Measurements from ENCODE around the gene SLAMF1.
"Not testable (repeated sequence)": the region's sequence is repeated elsewhere in the genome, so short reads cannot be mapped to it uniquely, and the experiment has no call there.

The SLAMF1 gene

DNA sequence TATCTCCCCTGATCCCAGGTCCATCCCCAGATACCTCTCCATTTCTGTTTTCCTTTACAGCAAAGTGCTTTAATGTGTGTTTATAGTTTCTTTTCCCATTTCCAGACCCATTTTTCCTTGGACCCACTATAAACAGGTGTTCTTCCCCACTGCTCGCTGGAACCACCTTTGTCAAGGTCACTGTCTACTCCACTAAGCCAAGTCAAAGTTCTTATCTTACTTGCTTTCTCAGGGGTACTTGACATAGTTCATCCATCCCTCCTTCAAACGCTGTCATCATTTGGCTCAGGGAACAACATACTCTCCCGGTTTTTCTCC, 8.3 kb downstream of the SLAMF1 start:
- DNase-seq: no peak

DNA sequence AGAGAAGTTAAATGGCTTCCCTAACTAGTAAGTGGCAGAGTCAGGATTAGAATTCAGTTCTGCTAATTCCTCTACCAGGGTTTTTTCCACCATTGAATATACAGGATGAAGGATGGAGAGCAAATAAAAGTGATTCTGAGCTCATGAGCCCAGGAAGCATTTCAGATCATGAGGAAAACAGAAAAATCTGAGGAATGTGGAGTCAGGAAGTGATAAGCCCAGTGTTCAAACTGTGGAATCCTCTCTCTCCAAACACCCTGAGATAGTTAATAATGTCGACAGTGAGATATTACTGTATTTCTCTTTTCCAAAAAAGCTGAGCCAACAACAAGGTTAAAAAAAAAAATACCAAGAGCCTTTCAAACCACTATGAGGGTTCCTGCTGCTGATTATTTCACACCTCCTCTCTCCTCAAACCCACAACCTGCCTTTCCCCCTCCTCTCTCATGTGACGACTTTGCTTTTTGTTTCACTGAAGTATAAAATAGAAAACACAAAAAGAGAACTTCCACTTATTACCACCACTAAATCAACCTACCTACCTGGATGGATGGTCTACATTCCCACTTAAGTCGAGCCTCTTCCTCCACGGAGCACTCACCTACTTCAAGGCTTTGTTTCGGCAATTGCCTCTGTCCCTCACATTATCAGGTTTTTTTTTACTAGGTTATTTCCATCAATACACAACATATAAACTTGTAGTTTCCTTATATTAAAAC, 8.9 kb downstream of the SLAMF1 start:
- DNase-seq: no peak

DNA sequence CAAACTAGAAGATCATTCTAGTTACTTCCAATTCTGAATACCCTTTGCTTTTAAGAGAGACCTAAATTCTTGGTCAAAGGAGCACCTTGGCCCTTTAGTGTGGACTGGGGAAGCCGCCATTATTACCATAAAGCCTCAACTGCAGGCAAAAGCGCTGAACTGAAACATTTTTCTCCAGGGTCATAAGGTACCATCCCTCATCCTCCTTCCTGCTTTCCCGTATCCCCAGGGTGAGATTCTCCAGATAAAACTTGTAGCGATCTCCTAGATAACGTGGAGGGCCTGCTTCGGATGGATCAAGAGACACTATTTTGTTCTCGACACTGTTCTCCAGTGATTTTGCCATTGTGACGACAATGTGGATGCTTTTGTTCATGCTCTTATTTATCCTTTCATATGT, 9.8 kb downstream of the SLAMF1 start:
- no peak for DNase-seq

DNA sequence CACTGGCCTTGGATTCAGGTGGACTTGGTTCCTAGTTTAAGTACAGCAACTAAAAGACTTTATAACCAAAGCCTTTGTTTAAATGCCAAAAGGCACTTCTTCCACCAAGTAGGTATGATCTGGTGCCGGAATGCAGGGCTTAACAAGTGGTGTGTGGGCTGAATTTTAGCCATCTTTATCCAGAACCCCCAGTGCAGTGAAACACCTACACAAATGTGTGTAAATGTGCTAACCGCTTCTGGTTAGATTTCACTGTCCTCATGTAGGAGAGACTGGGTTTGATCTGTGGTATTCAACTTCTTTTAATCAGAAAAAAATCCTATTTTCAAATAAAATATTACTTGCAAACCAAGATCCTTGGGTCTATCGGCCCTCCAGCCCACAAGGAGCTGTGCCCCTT, 10.3 kb downstream of the SLAMF1 start:
- no peak for DNase-seq

DNA sequence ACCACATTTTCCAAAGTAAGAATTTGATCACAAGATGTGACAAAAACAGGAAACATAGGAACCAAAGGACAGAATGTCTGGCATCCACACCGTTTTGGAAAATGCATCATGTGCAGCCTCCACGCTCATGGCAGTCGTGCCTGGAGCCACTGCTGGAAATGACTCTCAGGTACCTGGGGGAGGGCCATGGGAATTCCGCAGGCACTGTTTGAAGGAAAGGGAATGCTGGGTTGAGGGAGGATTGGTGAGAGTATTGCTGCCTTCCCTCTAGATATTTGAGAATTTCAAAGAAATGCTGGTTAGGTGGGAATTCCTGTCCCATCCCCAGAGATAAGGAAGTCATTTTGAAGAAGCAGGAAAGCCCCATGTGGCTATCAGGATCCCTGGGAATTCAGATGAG, 10.8 kb downstream of the SLAMF1 start:
- no peak for DNase-seq

DNA sequence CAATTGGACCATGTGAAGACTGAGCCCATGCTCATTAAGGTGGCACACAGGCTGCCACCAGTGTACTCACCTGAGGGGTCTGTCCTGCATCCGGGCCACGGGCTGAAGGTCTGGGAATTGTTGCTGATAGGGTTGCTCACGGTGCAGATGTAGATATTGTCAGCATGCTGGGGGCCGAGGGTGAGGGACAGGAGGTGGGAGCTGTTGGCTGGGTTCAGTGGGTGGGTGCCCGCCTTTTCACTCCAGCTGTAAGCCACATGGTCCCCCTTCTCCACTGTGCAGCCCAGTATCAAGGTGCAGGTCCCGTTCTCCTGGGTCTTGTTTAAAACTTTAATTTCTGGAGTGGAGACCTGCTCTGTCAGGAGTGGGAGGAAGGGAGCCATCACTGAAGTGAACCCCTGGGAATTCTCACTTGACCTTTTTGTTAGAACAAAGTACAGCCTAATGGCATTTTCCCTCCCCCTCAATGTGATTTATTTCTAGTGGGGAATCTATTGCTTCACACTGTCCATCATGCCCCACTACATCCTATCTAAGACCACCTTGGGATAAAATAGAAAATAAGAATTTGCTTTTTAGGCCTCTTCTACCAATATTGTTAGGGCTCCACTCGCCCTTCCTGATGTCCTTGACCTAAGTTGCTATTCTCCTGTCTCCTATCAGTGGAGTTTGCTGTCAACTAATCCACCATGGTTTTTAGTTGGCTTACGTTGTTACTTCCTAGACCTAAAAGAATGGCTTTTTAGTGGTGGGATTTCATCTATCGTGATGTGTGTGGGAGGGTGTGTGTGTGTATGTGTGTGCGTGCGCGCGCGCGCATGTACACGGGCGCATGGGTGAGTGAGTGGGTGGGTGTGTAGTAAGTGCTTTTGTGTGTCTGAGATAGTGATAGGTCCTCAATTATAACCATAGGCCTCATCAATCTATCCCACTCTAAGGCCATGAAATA, 12.0 kb downstream of the SLAMF1 start:
- DNase-seq: no peak

DNA sequence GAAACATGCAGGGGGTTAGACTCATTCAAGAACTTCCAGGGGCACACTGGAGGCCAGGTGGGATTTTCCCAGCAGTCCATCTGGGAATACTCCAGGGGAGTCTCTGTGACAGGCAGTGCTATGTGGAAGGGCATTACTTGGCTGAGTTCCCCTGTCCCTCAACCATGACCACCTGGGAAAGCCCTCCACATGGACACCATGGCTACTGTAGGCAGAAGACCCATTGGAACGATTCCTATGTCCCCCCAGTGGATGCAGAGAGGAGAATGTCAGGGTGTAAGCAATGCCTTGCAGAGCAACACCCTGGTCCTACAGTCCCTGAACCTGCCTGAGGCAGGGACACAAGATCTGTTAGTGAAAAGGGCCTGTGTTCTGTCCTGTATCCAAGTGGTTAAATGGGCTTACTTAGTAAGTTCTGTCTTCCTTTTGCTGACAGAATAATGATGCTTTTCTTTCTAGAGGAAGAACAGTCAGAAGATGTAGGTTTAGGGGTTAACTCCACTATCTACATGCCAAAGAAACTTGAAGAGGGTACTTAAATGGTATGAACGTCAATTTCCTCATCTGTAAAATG, 13.4 kb downstream of the SLAMF1 start:
- DNase-seq: no peak

DNA sequence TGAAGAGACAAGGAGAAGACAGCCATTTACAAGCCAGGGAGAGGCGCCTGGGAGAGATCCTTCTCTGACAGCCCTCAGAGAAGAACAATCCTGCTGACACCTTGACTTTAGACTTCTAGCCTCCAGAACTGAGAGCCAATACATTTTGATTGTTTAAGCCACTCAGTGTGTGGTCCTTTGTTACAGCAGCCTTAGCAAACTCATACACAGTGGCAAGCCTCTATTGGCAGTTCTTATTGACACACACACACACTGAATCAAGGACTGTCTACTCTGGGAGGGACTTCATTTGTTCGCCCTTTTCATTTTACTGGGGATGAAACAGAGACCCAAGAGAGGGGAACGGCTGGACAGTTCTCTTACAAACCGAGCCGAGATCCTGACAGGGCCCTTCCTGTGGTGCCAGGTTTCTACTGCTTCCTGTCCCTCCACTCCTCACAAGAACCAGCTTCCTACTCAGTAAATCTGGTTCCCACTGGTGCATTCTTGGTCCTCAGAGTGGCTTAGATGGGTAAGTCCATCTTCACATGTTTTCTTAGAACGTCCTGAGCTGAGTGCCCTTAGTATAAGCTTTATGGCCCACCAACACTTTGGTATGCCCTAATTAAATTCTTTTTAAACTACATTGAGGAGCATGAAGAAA, 14.7 kb downstream of the SLAMF1 start:
- DNase-seq: no peak

DNA sequence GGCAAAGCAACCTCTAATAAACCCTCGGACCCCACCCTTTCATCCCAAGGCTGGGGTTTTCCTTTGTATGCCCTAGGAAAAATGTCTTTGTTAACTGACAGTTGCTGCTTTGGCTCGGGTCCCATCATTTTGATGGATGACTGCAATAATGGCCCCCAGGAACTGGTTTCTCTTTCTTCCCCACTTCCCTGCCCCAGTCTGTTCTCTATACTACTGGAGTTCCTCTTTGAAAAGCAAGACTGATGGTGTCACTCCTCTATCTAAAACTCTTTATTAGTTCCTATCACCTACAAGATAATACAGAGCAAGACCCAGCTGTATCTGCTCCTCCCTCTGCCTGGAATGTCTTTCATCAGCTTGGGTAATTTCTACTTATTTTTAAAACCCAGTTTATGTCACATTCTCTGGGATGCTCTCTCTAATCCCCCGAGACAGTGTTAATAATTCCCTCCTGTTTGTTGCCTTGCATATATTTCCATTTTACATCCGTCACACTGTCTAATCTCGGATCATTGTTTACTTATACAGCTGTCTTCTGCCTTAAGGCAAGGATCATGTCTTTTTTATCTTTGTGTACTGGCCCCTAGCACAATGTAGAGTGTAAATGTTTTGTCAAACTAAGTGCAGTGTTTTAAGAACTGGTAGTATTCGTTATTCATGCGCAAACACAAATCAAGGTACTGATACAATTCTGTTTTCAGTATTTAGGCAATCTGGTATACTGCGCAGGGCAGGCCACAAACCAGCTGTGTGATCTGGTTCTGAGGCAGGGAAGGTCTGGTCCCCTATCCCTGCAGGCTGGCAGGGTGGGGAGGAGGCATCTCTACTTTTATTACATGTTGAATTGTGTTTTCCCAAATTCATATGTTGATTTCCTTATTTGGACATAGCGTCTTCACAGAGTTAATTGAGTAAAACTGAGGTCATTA, 16.1 kb downstream of the SLAMF1 start:
- DNase-seq: no peak

DNA sequence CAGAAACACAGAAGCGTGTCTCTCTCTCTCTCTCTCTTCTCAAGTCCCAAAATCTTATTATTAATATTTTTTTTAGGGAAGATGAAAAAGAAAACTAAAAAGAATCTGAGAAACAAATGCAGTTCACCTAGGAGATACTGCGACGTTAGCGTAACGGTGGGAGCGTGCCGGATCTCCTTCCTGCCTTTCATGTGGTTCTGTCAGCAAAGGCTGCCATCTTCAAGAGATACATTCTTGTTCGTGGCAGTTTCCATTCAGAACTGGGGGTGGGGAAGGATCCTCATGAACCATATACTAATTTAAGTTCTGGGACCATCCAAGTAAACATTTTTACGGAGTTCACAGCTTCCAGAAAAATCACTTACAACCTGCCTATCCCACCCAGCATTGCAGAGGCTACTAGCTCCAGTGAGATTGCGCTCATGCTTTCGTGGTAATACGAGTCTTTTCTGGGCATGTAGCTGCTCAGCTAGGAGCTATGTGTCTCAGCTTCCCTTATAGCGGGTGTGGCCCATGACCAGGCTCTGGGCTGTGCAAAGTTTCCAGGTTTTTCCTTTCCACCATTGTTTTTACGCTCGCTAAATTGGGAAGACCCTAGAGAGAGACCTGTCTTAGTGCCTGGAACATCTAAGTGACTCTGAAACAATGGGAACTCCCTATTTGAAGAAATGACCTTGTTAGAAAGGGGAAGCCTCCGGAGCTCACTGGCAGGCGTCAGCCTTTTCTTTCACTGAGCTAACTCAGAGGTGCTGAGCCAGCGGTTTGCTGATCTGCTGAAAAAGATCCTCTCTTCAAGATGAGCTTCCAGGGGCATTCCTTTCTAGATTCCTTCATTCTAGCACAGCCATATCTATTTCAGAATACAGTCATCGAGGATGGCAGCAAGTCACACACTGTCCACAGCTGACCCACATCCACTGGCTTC, 17.3 kb downstream of the SLAMF1 start:
- no peak for DNase-seq

DNA sequence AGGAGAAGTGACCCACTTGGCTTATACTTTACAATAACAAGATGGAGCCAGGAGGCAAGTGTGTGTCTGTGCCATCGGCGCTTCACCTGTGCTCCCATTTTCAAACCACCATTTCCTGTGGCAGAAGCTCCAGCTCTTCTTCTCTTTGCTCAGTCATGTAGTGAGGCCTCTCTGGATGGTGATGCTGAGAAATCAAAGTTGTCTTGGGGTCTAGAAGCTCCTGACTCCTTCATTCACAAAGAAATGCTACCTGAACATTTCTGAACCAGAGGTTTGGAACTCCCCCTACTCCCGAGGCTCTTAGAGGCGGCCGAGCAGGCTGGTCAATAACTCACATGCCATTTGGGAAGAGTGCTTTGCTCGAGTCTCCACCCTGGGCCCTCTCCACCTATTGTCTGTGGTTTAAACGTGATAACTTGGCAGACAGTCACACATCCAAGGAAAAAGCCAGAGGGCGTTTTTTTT, 18.0 kb downstream of the SLAMF1 start:
- no peak for DNase-seq

DNA sequence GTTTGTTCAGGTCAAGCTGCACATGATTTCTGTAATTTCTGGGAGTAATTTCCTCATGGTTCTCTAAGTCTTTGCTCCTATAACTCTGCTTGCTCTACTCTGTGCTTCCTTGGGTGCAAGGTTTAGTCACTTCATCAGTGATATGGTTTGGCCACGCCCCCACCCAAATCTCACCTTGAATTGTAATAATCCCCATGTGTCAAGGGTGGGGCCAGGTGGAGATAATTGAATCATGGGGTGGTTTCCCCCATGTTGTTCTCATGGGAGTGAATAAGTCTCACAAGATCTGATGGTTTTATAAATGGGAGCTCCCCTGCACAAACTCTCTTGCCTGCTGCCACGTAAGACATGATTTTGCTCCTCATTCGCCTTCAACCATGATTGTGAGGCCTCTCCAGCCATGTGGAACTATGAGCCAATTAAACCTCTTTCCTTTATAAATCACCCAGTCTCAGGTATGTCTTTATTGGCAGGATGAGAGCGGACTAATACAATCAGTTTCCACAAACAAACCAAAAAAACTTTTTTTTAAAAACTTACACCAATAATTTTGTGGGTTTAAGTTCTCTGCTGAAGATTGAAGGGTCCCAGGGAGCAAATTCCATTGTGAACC, 19.1 kb downstream of the SLAMF1 start:
- DNase-seq: not testable (repeated sequence)

DNA sequence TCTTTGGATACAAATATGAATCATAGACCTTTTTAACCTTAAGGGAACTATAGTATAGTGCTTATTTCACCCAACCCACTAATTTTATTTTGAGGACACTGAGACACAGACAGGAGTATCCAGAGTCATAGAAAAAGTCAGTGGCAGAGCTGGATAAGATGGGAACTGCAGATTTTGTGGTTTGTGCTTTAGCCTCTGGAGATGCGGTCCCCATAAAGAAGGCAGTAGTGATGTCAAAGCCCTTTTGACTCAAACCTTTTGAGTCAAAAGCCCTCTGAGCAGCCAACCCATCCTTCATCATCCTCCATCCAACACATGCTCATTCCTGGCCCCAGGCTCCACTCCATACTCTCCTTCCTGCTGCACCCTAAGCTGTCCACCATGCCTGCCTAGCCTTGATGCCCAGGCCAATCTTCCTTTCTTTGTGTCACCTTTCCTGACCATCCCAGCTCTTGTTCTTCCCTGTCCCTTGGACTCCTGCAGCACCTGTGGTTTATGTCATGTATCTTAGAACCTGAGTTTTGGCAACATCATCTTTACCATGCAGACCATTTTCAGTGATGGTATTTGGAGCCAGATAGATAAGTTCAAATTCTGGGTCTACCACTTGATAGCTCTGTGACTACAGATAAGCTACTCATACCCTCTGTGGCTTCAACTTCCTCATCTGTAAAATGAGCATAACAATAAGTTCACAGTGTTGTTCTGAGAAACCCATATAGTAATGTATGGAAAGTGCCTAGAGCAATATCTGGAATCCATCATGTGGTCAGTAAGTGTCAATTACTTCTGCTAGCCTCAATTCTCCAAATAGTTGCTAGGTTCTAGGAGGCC, 20.1 kb downstream of the SLAMF1 start:
- no peak for DNase-seq

DNA sequence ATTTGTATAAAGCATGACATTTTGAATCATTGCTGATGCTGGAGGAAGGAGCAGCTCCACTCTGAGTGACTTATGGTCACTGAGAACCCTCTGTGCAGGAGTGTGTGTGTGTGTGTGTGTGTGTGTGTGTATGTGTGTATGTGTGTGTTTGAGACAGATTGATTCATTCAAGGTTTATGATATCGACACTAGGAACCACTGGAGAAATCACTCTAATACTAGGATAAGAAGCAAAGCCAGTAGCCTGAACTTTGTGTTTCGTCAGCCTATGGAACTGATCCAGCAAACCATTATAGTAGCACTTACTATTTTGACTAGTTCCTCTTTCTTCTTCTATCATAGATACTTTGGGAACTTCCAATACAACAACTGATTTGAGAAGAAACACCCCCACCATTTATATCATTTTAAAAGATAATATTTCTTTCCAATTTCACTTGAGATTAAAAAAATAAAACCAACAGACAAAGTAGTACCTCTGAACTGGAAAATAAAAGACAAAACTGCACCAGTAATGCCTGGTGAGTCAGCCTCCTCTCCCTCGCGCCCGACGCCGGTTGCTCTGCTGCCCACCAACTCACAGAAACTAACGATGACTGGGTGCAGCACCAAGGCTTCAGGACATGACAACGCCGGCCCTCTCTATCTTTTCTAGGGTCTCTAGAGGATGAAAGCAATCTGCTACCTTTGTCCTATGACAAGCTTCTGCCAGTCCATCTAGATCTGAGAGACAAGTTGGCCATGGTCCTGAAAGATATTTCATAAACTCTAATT, 20.9 kb downstream of the SLAMF1 start:
- DNase-seq: no peak

DNA sequence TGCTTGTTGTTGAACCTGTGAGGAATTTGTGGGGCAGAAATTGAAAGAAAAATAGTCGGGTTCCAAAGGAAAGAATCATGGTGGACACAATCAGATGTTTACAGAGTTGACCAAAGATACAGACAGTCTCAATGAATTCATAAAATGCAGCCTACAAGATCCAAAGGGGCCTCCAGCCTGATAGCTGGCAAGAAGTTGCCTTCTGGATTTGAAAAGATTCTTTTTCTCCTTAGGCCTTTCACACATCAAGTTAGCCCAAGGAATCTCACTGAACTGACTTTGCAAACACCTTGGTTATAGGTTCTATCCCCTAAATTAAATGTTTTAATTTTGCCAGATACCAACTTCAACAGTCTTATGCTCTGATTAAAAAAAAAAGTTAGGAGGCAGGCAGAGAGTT, 21.5 kb downstream of the SLAMF1 start:
- DNase-seq: no peak

DNA sequence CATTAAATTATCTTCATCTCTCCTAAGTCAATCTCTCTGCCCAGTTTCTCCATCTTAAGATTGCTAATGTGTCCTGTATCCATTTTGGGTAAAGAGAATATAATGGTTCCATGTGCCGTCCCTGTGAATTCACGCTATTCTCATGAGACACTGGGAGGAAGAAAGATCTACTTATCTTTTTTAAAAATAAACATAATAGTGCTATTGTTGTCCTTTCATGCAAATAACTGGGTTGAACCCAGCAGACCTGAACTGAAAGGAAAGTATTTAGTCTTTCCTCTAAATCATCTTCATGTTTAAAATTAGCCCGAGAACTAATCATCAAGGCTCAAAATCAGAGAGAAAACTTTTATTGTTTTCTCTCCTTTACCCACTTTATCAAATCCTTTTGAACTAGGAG, 22.4 kb downstream of the SLAMF1 start:
- no peak for DNase-seq

DNA sequence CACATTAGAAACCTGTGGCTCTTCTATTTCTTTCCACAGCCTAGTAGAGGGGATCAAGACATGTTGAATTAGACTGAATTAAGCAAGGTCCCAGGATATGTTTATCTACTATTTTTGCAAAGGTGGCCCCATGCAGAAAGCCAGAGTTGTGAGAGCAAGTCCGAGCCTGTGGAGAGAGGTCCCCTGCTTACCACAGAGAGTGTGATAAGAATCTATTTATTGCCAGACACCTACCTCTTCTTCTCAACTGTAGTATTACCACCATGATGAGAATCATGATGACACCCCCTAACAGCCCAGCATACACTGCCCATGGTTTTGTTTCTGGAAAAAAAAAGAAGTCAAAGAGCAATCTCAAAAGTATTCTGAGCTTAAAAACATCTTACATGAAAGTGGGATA, 23.0 kb downstream of the SLAMF1 start:
- DNase-seq: no peak

DNA sequence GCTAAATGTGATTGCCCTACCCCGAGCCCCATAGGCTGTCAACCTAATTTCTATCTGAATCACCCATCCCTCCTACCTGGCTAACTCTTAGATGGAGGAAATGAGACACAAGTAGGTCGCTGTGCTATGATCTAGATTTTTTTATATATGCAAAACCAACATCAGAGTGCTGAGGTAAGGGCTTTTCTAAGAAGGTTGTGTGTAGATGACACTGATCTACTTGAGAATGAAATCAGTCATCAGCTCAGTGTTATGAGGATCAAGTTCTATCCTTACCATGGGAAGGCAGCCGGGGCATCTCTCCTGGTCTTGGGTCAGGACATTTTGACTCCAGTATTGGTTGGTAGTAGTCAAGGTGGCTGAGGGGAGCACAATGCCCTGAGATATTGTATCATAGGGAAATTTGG, 23.6 kb downstream of the SLAMF1 start:
- DNase-seq: no peak

Data from NCI-H1436 (cell line).